Stimulated activated CD4-positive, alpha-beta T cell treated with anti-CD3 and anti-CD28 coated beads, Interleukin-12 subunit alpha, Interleukin-12 subunit beta, amount 100 ng/mL, for 24 hours (primary cell): ENCODE measurements around the gene SLC35F3.

ENCODE experiments used
- DNase-seq, 2 experiments: peaks; one replicate each; pipeline ENCODE4 v3.0.0-alpha.2; 2020; ENCODE audit warnings: low read depth in 2 of 2

Gene SLC35F3

DNA sequence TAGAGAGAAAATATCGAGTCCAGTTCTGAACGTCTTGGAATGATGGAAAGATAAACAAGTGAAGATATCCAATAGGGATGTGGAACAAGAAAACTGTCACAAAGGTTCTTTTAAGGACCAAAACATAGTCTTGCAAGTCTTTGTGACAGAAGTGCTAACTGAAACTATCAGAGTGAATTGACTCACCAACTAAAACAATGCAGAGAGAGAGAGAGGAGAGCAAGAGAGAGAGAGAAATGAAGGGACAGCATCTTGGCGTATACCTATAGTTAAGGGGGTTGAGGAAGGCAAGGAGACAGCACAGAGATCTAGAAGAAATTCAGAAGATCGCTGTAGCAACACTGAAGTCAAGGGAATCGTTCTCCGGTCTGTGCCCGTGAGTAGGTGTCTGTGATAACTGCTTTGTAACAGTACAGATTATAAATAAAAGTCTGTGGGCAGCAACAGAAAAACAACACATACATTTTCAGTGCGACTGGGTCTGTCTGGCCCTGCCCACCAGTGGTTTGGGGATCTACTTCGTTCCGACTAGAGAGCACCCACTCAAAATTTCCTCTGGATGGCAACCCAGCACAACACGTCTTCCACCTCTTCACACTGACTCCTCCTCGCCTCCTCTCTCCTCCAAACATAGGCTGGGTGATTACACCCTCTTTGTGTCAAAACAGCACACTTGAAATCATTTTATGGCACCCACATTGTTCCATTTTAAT lies 464.0 kb downstream of the SLC35F3 start:
- no peak for DNase-seq

DNA sequence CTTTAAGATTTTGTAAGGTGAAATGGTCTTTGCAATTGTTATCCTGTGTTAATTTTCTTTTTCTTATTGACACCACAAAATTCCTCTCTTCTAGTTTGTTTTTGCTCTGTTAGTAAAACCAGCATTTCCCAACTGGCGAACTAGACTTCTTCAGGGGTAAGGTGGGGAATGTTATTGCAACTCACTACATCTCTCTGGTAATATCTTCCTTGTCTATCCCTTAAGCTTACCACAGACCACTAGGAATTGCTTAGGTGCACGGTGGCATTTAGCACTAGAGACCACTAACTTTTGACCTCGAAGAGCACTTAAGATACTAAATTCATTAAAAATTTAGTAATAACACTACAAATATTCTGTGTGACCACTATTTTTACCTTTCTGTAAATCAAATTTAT lies 464.6 kb downstream of the SLC35F3 start:
- DNase-seq: no peak

- no peak for DNase-seq
Measured at GRCh38 chr1:234369784-234370183, 465.3 kb downstream of the SLC35F3 start.

DNA sequence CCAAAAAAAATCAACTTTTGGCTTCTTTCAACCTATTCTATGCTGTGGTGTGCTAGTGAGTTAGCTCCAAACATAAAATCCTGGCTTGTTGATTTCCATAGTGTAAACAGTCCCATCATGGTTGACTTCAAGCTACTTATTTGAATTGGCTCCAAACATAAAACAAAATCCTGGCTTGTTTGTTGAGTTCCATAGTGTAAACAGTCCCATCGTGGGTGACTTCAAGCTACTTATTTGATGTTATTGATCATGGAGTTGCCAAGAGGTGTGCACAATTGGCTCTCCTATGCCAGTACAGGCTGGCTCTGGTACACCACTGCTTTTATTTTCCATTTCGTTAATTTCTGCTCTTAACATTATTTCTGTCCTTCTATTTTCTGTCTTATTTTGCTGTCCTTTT lies 466.9 kb downstream of the SLC35F3 start:
- no peak for DNase-seq

DNA sequence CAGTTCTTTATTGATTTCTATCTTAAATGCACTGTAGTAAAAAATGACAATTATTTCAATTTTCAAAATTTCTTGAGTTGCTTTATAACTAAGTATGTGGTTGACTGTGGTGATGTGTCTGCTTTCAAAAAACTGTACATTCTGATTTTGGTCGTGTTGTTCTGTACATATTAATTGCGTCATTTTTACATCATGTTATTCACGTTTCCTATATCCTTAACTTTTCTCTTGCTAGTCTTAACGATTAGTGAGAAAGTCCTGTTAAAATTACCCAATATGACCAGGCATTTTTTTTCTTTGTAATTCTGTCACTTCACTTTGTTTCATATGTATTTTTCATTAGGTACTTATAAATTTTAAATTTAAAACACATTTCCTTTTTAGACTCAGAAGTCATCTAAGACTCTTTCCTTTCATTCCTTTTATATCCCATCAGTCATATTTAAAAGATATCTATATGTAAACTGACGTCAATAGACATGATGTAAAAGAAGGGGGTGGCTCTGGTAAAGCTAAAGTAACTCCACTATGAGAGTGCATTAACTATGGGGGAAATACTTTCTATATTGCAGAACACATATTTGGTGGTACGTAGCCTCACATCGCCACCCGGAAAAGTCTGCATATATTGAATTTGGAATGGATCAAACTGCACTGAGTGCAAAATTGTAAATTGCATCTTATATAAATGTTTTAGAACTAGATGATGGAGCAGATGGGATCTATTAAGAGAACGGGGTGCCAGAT lies 467.7 kb downstream of the SLC35F3 start:
- DNase-seq: no peak

GRCh38 chr1:234373064-234373958 lies 468.8 kb downstream of the SLC35F3 start, which contains the start of gene COA6:
Gene COA6 (plus strand): TSS chr1:234373456. CDS start chr1:234373467, 11 bp downstream.
- DNase-seq: peak; percentile 80 to 86

- DNase-seq: no peak
Measured at GRCh38 chr1:234373959-234374254, 469.4 kb downstream of the SLC35F3 start.
